GM12891 (cell line): ENCODE measurements around the gene WFDC1.

Experiments
- POLR2A ChIP-seq: IDR thresholded peaks from 2 replicates; pipeline ENCODE4 v1.6.1; 2011; ENCODE audit warnings: low read depth, low read length, control low read depth
- POLR2AphosphoS5 ChIP-seq: IDR thresholded peaks from 2 replicates; pipeline ENCODE4 v1.6.1; 2011; ENCODE audit warnings: low read depth, low read length, control low read depth
- TAF1 ChIP-seq: IDR thresholded peaks from 2 replicates; pipeline ENCODE4 v1.6.1; 2011; ENCODE audit warnings: low read depth, low read length, control low read depth

DNA sequence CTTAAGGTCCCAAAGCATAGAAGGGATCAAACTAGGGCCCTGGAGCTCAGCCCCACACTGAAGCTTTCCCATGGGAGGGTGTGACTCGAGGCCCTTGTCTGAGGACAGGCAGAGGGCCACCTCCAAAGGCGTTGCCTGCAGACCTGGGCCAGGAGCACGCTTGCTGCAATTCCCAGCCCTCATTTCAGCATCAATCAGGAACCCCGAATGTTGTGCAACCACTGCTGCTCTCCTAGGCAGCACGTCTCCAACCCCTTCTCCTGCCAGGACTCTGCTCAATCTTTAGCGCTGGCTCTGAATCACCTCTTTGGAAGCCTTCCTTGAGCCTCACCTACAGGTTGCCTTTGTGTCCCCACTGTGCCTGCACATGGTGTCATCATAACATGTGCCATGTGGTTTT lies 59.6 kb downstream of the WFDC1 start:
- TF ChIP-seq POLR2A (no peak), POLR2AphosphoS5 (no peak), TAF1 (no peak)
